Measurements from ENCODE around the gene PMM2.
A peak's percentile ranks its signal among the peaks of the same experiment; 100 is the strongest.

The PMM2 gene

DNA sequence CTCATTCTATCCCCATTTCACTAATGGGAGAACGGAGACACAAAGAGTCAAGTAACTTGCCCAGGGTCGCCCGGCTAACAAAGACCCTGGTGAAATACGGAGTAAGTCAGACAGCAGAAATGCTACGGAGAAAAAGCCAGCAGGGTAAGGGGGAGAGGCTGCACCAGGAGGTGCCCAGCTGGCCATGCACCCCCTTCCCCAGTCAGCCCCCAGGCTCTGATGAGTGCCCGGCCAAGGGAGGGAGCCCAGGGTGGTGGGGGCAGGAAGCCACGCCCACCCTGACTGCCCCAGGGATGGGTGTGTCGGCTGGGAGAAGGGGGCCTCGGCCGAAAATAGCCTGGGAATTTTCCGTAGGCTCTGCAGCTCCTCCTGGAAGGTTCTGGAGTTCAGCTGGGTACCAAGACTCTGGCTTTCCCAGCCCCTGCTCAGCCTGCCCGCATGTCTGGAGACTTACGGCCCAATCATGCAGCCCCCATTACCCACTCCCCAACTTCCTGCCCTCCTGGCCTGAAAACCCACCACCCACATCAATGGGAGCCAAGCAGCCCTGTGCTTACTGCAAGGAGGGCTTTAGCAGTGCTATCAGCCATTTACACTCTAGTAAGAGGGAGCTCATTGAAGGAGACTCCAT lies 67.0 kb downstream of the PMM2 start:
- Histone ChIP-seq H3K4me1 (ENCODE audit: insufficient read depth, low read length, poor library complexity, severe bottlenecking) (peaks cover 12% of the 10 kb centered on the region), H3K4me2 (ENCODE audit: low read depth, low read length, poor library complexity, severe bottlenecking) (peak overlapping the region; percentile 85)

DNA sequence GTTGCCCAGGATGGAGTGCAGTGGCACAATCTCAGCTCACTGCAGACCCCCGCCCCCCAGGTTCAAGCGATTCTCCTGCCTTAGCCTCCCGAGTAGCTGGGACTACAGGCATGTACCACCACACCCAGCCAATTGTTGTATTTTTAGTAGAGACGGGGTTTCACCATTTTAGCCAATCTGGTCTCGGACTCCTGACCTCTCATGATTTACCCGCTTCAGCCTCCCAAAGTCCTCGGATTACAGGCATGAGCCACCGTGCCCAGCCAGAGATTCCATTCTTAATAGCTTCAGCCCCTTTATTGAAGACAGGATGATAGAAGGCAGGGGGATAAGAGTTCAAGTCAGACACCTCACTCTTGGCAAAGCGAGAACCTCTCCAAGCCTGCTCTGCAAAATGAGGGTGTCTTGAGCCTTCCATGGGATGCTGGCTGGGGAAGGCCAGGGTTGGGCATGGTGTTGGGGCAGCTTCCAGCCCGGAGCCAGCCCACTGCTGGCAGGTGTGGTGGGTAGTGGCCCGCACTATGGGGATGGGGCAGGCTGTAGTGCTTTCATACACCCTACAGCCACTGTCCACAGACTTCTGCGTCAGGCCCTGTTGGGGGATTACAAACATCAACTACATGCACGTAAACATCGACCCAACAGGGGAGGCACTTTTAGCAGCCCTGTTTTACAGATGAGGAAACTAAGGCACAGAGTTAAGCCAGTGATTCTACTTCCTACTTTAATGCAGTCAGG lies 67.7 kb downstream of the PMM2 start:
- Histone ChIP-seq H3K27me3 (ENCODE audit: insufficient read depth, low read length, poor library complexity, severe bottlenecking) (no peaks in the 10 kb centered on the region), H2AFZ (ENCODE audit: low read length) (no peak overlapping the region), H3K9ac (ENCODE audit: low read depth, low read length, poor library complexity, severe bottlenecking) (no peak overlapping the region), H3K4me3 (ENCODE audit: low read length, poor library complexity, severe bottlenecking) (peak overlapping the region; percentile 29), H4K20me1 (ENCODE audit: insufficient read depth, low read length, poor library complexity, severe bottlenecking) (peaks cover 35% of the 10 kb centered on the region), H3K9me3 (ENCODE audit: insufficient read depth, low read depth, low read length) (no peaks in the 10 kb centered on the region), H3K79me2 (ENCODE audit: insufficient read depth, low read length) (peaks cover 75% of the 10 kb centered on the region), H3F3A (ENCODE audit: low read depth) (no peaks in the 10 kb centered on the region), H3K4me1 (ENCODE audit: insufficient read depth, low read length, poor library complexity, severe bottlenecking) (peaks cover 14% of the 10 kb centered on the region), H3K9me2 (replicated peaks; ENCODE audit: low read depth, low read length) (no peaks in the 10 kb centered on the region), H3K4me2 (ENCODE audit: low read depth, low read length, poor library complexity, severe bottlenecking) (peak overlapping the region; percentile 85), H3K36me3 (ENCODE audit: insufficient read depth, low read length) (no peaks in the 10 kb centered on the region)
- no peak for TF ChIP-seq EZH2phosphoT487 (IDR thresholded peaks at IDR 0.05; ENCODE audit: borderline replicate concordance)
- TF ChIP-seq, protein P1, sequence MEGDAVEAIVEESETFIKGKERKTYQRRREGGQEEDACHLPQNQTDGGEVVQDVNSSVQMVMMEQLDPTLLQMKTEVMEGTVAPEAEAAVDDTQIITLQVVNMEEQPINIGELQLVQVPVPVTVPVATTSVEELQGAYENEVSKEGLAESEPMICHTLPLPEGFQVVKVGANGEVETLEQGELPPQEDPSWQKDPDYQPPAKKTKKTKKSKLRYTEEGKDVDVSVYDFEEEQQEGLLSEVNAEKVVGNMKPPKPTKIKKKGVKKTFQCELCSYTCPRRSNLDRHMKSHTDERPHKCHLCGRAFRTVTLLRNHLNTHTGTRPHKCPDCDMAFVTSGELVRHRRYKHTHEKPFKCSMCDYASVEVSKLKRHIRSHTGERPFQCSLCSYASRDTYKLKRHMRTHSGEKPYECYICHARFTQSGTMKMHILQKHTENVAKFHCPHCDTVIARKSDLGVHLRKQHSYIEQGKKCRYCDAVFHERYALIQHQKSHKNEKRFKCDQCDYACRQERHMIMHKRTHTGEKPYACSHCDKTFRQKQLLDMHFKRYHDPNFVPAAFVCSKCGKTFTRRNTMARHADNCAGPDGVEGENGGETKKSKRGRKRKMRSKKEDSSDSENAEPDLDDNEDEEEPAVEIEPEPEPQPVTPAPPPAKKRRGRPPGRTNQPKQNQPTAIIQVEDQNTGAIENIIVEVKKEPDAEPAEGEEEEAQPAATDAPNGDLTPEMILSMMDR (conservative IDR thresholded peaks at IDR 0.05; ENCODE audit: low read length) = no peak

More for the DNA sequence above, 67.0 kb downstream of the PMM2 start:
- Histone ChIP-seq H2AFZ (ENCODE audit: low read length) (no peak overlapping the region), H3K79me2 (ENCODE audit: insufficient read depth, low read length) (peaks cover 81% of the 10 kb centered on the region), H3K36me3 (ENCODE audit: insufficient read depth, low read length) (no peaks in the 10 kb centered on the region), H3K9ac (ENCODE audit: low read depth, low read length, poor library complexity, severe bottlenecking) (no peak overlapping the region), H3K9me2 (replicated peaks; ENCODE audit: low read depth, low read length) (no peaks in the 10 kb centered on the region), H3K9me3 (ENCODE audit: insufficient read depth, low read depth, low read length) (no peaks in the 10 kb centered on the region), H3K4me3 (ENCODE audit: low read length, poor library complexity, severe bottlenecking) (no peak overlapping the region), H3K27me3 (ENCODE audit: insufficient read depth, low read length, poor library complexity, severe bottlenecking) (no peaks in the 10 kb centered on the region), H3F3A (ENCODE audit: low read depth) (no peaks in the 10 kb centered on the region), H4K20me1 (ENCODE audit: insufficient read depth, low read length, poor library complexity, severe bottlenecking) (peaks cover 38% of the 10 kb centered on the region)
- TF ChIP-seq, protein P1 (conservative IDR thresholded peaks at IDR 0.05; ENCODE audit: low read length) = no peak
- no peak for TF ChIP-seq EZH2phosphoT487 (IDR thresholded peaks at IDR 0.05; ENCODE audit: borderline replicate concordance)

DNA sequence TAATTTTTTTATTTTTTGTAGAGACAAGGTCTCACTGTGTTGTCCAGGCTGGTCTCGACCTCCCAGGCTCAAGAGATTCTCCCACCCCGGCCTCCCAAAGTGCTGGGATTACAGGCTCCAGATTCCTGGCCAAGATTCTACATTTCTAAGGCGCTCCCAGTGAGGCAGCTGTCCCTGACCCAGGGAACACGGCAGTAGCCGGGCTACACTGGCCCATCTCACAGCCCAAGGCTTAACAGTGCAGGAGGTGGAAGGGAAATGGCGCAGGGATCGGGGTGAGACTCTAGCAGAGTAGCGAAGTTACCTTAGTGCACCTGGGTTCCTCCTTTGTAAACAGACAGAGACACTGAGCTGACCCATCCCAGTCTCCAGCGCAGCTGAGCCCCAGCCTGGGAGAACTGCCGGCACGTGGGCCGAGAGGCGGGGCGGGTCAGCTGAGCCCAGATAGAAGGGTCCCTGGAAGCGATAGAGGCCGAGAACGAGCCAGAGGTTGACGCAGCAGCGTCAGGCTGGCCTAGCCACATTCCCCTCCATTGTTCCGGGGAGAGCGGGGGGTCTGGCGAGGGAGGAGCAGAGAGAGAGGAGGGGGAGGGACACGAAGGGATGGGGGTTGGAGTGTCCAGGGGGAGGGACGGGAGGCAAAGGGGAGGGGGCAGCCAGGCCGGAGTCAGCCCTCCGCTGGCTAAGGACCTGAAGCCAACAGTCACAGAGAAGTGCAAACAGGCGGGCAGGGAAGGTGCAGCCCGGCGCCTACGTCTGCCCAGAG lies 68.7 kb downstream of the PMM2 start:
- Histone ChIP-seq H2AFZ (ENCODE audit: low read length) (no peak overlapping the region), H3K4me2 (ENCODE audit: low read depth, low read length, poor library complexity, severe bottlenecking) (peak overlapping the region; percentile 85), H4K20me1 (ENCODE audit: insufficient read depth, low read length, poor library complexity, severe bottlenecking) (peaks cover 33% of the 10 kb centered on the region), H3F3A (ENCODE audit: low read depth) (no peaks in the 10 kb centered on the region), H3K9me3 (ENCODE audit: insufficient read depth, low read depth, low read length) (no peaks in the 10 kb centered on the region), H3K9me2 (replicated peaks; ENCODE audit: low read depth, low read length) (no peaks in the 10 kb centered on the region), H3K9ac (ENCODE audit: low read depth, low read length, poor library complexity, severe bottlenecking) (peak overlapping the region; percentile 92), H3K79me2 (ENCODE audit: insufficient read depth, low read length) (peaks cover 68% of the 10 kb centered on the region), H3K4me1 (ENCODE audit: insufficient read depth, low read length, poor library complexity, severe bottlenecking) (peaks cover 14% of the 10 kb centered on the region), H3K36me3 (ENCODE audit: insufficient read depth, low read length) (no peaks in the 10 kb centered on the region), H3K27me3 (ENCODE audit: insufficient read depth, low read length, poor library complexity, severe bottlenecking) (no peaks in the 10 kb centered on the region), H3K4me3 (ENCODE audit: low read length, poor library complexity, severe bottlenecking) (peak overlapping the region; percentile 94)
- TF ChIP-seq, protein P1 (conservative IDR thresholded peaks at IDR 0.05; ENCODE audit: low read length) = no peak
- no peak for TF ChIP-seq EZH2phosphoT487 (IDR thresholded peaks at IDR 0.05; ENCODE audit: borderline replicate concordance)

All from Loucy (cell line).